A673 (cell line): ENCODE results near the gene LYSMD1. TPM values are rescaled to one million over a fixed set of nuclear protein-coding genes. Genes with fewer than 3 reads are reported as not detected.
A peak's percentile ranks its signal among the peaks of the same experiment; 100 is the strongest.
"Not testable (repeated sequence)": the region's sequence is repeated elsewhere in the genome, so short reads cannot be mapped to it uniquely, and the experiment has no call there.

Experiments
- BruUV-seq: library from RNA; stranded (reverse); fragments of 400-500 nt; replicated peaks from 2 replicates; lab custom pipeline; 2021; lab: Mats Ljungman, UMichigan
- CTCF ChIA-PET: fragments of 300-600 bp; sonication (Branson Sonifier 250); formaldehyde crosslinking; loops from one replicate; lab custom pipeline; 2022; ENCODE audit warnings: antibody characterized with exemption; lab: Charles Lee
- POLR2A ChIA-PET: fragments of 300-600 bp; sonication (Branson Sonifier 250); formaldehyde crosslinking; loops from one replicate; lab custom pipeline; 2022; ENCODE audit warnings: antibody characterized with exemption; ENCODE audit not compliant: low non-redundant PET; lab: Charles Lee
- DNase-seq: peaks from one replicate; pipeline ENCODE4 v3.0.0-alpha.2; 2015; ENCODE audit warnings: low spot score
- H3K27ac ChIP-seq: fragments of 200-600 bp; sonication (generic); 2 replicates; pipeline ENCODE4 v1.5.1; 2016; ENCODE audit warnings: mixed run types, low read depth, mild to moderate bottlenecking, mixed read lengths, antibody characterized with exemption, low read length; ENCODE audit not compliant: poor library complexity, severe bottlenecking
- H3K27me3 ChIP-seq: fragments of 200-600 bp; sonication (generic); replicated peaks from 2 replicates; pipeline ENCODE4 v1.6.1; 2017; ENCODE audit warnings: mixed run types, low read depth, mild to moderate bottlenecking, mixed read lengths, antibody characterized with exemption, low read length; ENCODE audit not compliant: insufficient read depth, poor library complexity
- H3K36me3 ChIP-seq: fragments of 200-600 bp; sonication (generic); 2 replicates; pipeline ENCODE4 v1.6.1; 2016; ENCODE audit warnings: mixed run types, mild to moderate bottlenecking, mixed read lengths, antibody characterized with exemption, low read length; ENCODE audit not compliant: insufficient read depth, poor library complexity, severe bottlenecking
- H3K4me1 ChIP-seq: fragments of 200-600 bp; sonication (generic); 2 replicates; pipeline ENCODE4 v1.6.1; 2017; ENCODE audit warnings: mixed run types, mild to moderate bottlenecking, mixed read lengths, antibody characterized with exemption, low read length; ENCODE audit not compliant: insufficient read depth, poor library complexity, severe bottlenecking
- H3K4me3 ChIP-seq: fragments of 200-600 bp; sonication (generic); 2 replicates; pipeline ENCODE4 v1.5.1; 2016; ENCODE audit warnings: low read depth, mixed run types, mild to moderate bottlenecking, mixed read lengths, low read length; ENCODE audit not compliant: poor library complexity, severe bottlenecking
- H3K9me3 ChIP-seq: fragments of 200-600 bp; sonication (generic); 2 replicates; pipeline ENCODE4 v1.6.1; 2016; ENCODE audit warnings: mixed run types, low read depth, mild to moderate bottlenecking, mixed read lengths, antibody characterized with exemption, low read length; ENCODE audit not compliant: poor library complexity, severe bottlenecking
- CTCF ChIP-seq: fragments of 300-800, 200-600 bp; sonication (generic); conservative IDR thresholded peaks from 2 replicates; pipeline ENCODE4 v1.5.1; 2017; ENCODE audit warnings: low read depth, mild to moderate bottlenecking, antibody characterized with exemption, low read length, moderate library complexity, mixed read lengths
- EZH2 ChIP-seq: fragments of 200-600 bp; sonication (generic); IDR thresholded peaks from 2 replicates; pipeline ENCODE4 v1.6.1; 2017; ENCODE audit warnings: borderline replicate concordance, low read depth, mild to moderate bottlenecking, mixed read lengths, antibody characterized with exemption, low read length; ENCODE audit not compliant: poor library complexity, severe bottlenecking
- intact Hi-C: fragments of 100-400 bp; cut with micrococcal nuclease; formaldehyde crosslinking; loops from one replicate; pipeline ENCODE4 v1.10.0; 2022; ENCODE audit not compliant: unreplicated experiment
- total RNA-seq: library from RNA; stranded (reverse); gene quantifications from 2 replicates; pipeline ENCODE4 v1.2.3, GENCODE V29; 2021

LYSMD1 gene
- total RNA-seq, 1 experiment from 2014 or later = 8.1 TPM

DNA sequence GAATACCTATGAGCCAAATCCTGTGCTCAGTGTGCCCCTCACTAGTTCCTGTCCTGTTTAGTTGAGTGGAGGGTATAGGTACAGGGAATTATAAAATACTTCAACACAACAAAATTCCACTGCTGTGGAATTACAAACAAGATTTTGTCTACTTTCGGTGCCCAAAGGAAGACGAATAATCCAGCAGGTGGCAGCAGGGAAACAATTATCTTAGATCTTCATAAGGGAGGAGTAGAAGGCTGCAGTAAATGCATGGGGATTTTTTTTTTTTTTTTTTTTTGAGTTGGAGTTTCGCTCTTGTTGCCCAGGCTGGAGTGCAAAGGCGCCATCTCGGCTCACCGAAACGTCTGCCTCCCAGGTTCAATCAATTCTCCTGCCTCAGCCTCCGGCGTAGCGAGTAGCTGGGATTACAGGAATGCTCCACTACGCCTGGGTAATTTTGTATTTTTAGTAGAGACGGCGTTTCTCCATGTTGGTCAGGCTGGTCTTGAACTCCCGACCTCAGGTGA lies 30.6 kb upstream of the LYSMD1 start:
- Histone ChIP-seq H3K27ac (peak overlapping the region; percentile 67), H3K36me3 (no peaks in the 10 kb centered on the region), H3K4me3 (peak overlapping the region; percentile 45), H3K9me3 (no peaks in the 10 kb centered on the region), H3K27me3 (no peaks in the 10 kb centered on the region), H3K4me1 (no peaks in the 10 kb centered on the region)
- intact Hi-C loops = loop anchor here (1.0 kb wide), 1 partner anchor 145 kb away; no protein-coding TSS in a partner anchor
- TF ChIP-seq EZH2 (no peak), CTCF (peak; percentile 75)
- BruUV-seq = no TSS peak
- peak; percentile 95 for DNase-seq
- POLR2A ChIA-PET = no interaction called here
- CTCF ChIA-PET = interaction anchor here (0.7 kb wide), 1 partner anchor 56 kb away, joined by 3 read pairs; no protein-coding TSS in a partner anchor

GRCh38 chr1:151194894-151195594 lies 29.3 kb upstream of the LYSMD1 start:
- H3K4me1 ChIP-seq, CTCF ChIA-PET, H3K9me3 ChIP-seq, H3K36me3 ChIP-seq, H3K27me3 ChIP-seq, intact Hi-C loops, BruUV-seq: not testable (repeated sequence)
- peak overlapping the region; percentile 67 for H3K27ac ChIP-seq
- POLR2A ChIA-PET = interaction anchor here (0.6 kb wide), 2 partner anchors 87 to 202 kb away, joined by 3 to 4 read pairs; no protein-coding TSS in a partner anchor
- peak overlapping the region; percentile 45 for H3K4me3 ChIP-seq
- peak; percentile 72 for DNase-seq

DNA sequence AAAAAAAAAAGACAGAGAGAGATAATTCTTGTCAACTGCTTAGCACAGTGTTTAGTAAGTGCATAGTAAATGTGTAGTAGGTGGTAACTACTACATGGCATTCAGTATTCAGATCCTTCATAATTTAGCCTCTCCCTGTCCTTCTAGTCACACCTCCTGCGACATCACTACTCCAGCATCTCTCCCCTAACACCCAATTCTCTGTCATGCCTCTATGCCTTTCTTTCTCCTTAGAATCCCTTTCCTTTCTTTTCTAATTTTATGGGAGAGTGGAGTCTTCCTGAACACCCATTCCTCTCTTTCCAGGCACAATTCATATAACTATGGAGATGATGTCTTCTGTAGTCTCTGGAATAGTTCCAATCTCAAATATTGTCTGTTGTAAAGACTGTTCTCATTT lies 28.2 kb upstream of the LYSMD1 start:
- POLR2A ChIA-PET = no interaction called here

More for the DNA sequence above, 28.2 kb upstream of the LYSMD1 start:
- CTCF ChIA-PET = no interaction called here
- TF ChIP-seq CTCF (no peak), EZH2 (no peak)
- Histone ChIP-seq H3K4me1 (no peaks in the 10 kb centered on the region), H3K36me3 (no peaks in the 10 kb centered on the region), H3K27me3 (no peaks in the 10 kb centered on the region), H3K4me3 (no peak overlapping the region), H3K9me3 (no peaks in the 10 kb centered on the region), H3K27ac (no peak overlapping the region)
- DNase-seq = no peak
- intact Hi-C loops = no loop called here
- BruUV-seq = no TSS peak
